Endothelial cell of umbilical vein (primary cell): ENCODE results near the gene MANEAL. TPM values are rescaled to one million over a fixed set of nuclear protein-coding genes. Genes with fewer than 3 reads are reported as not detected.

Source experiments
- BruUV-seq: library from RNA; stranded (reverse); fragments of 400-500 nt; replicated peaks from 2 replicates; lab custom pipeline; 2021; lab: Mats Ljungman, UMichigan
- CTCF ChIA-PET: fragments of 300-600, 350-600 bp; sonication (Branson Sonifier 250); formaldehyde crosslinking; loops from one replicate; lab custom pipeline; 2021; ENCODE audit warnings: antibody characterized with exemption, inconsistent platforms; lab: Charles Lee
- POLR2A ChIA-PET: fragments of 300-600, 350-600 bp; sonication (Branson Sonifier 250); formaldehyde crosslinking; loops from one replicate; lab custom pipeline; 2021; ENCODE audit warnings: antibody characterized with exemption, inconsistent platforms; lab: Charles Lee
- DNase-seq: peaks from one replicate; pipeline ENCODE4 v3.0.0-alpha.2; 2011; ENCODE audit warnings: low read depth, low spot score
- FAIRE-seq: peaks from 2 replicates; lab custom pipeline; 2011; peaks lifted over from hg19 to GRCh38; lab: Jason Lieb, UNC
- H2AFZ ChIP-seq: 2 replicates; pipeline ENCODE4 v1.6.0; 2012; ENCODE audit warnings: low read depth, low read length, control low read depth, inconsistent platforms
- H3K27ac ChIP-seq: 2 replicates; pipeline ENCODE4 v1.5.1; 2011; ENCODE audit warnings: low read depth, mild to moderate bottlenecking, control low read depth, low read length, moderate library complexity; ENCODE audit not compliant: insufficient read depth
- H3K27me3 ChIP-seq, 2 experiments: 2 replicates each; pipeline versions ENCODE4 v1.6.0 to v1.6.1; 2011; ENCODE audit warnings: low read length in 2 of 2, mixed read lengths in 1 of 2; ENCODE audit not compliant: control insufficient read depth in 2 of 2, insufficient read depth in 2 of 2
- H3K36me3 ChIP-seq, 2 experiments: 2 replicates in 1 of 2; 3 replicates in 1 of 2; pipeline ENCODE4 v1.5.1; 2011; ENCODE audit warnings: low read length in 2 of 2, mild to moderate bottlenecking in 1 of 2, moderate library complexity in 1 of 2; ENCODE audit not compliant: control insufficient read depth in 2 of 2, insufficient read depth in 2 of 2; ENCODE audit errors: extremely low read depth in 1 of 2
- H3K4me1 ChIP-seq: 3 replicates; pipeline ENCODE4 v1.5.1; 2011; ENCODE audit warnings: mild to moderate bottlenecking, low read length; ENCODE audit not compliant: control insufficient read depth, insufficient read depth; ENCODE audit errors: extremely low read depth
- H3K4me2 ChIP-seq: 2 replicates; pipeline ENCODE4 v1.6.1; 2011; ENCODE audit warnings: low read length, control low read depth, mixed read lengths; ENCODE audit not compliant: insufficient read depth
- H3K4me3 ChIP-seq, 3 experiments: fragments of 200-600 bp in 1 of 3; sonication (generic), shearing (Covaris generic) in 1 of 3; replicated peaks in 1 of 3; 2 replicates each; pipeline ENCODE4 v1.5.1; 2011 to 2016; ENCODE audit warnings: control low read depth in 3 of 3, low read length in 3 of 3, mild to moderate bottlenecking in 2 of 3, inconsistent platforms in 1 of 3, low read depth in 1 of 3, moderate library complexity in 1 of 3; ENCODE audit not compliant: insufficient read depth in 1 of 3
- H3K79me2 ChIP-seq: 2 replicates; pipeline ENCODE4 v1.6.0; 2012; ENCODE audit warnings: low read length, inconsistent platforms; ENCODE audit not compliant: control insufficient read depth, insufficient read depth
- H3K9ac ChIP-seq: replicated peaks from 2 replicates; pipeline ENCODE3; 2011; ENCODE audit warnings: low read length, control low read depth; ENCODE audit not compliant: insufficient read depth; ENCODE audit errors: extremely low read depth
- H3K9me1 ChIP-seq: replicated peaks from 3 replicates; pipeline ENCODE4 v1.6.0; 2011; ENCODE audit warnings: mild to moderate bottlenecking, low read length; ENCODE audit not compliant: control insufficient read depth, insufficient read depth; ENCODE audit errors: extremely low read depth
- H3K9me3 ChIP-seq: replicated peaks from 2 replicates; pipeline ENCODE4 v1.5.1; 2012; ENCODE audit warnings: low read length, inconsistent platforms; ENCODE audit not compliant: control insufficient read depth, insufficient read depth
- H4K20me1 ChIP-seq: replicated peaks from 2 replicates; pipeline ENCODE3; 2011; ENCODE audit warnings: mild to moderate bottlenecking, low read length; ENCODE audit not compliant: control insufficient read depth, insufficient read depth; ENCODE audit errors: extremely low read depth
- CTCF ChIP-seq, 2 donors: IDR thresholded peaks; 1 replicate in 1 of 2; 2 replicates in 1 of 2; pipeline ENCODE4 v1.5.1; 2011; ENCODE audit warnings: low read length in 2 of 2, mild to moderate bottlenecking in 2 of 2, moderate library complexity in 2 of 2, control low read depth in 1 of 2, inconsistent platforms in 1 of 2, low read depth in 1 of 2; ENCODE audit not compliant: insufficient read depth in 1 of 2; ENCODE audit errors: extremely low read depth in 1 of 2
- EZH2 ChIP-seq: IDR thresholded peaks from 2 replicates; pipeline ENCODE4 v1.6.1; 2012; ENCODE audit warnings: borderline replicate concordance, low read depth, mild to moderate bottlenecking, moderate library complexity, low read length, inconsistent platforms; ENCODE audit not compliant: severe bottlenecking
- FOS ChIP-seq: IDR thresholded peaks from 2 replicates; pipeline ENCODE4 v1.6.1; 2011; ENCODE audit warnings: mild to moderate bottlenecking, low read length, moderate library complexity, borderline replicate concordance; ENCODE audit not compliant: insufficient read depth
- GATA2 ChIP-seq: IDR thresholded peaks from 2 replicates; pipeline ENCODE4 v1.7.0; 2011; ENCODE audit warnings: low read depth, mild to moderate bottlenecking, moderate library complexity, mixed read lengths, low read length; ENCODE audit not compliant: insufficient read length, insufficient read depth
- JUN ChIP-seq: IDR thresholded peaks from 2 replicates; pipeline ENCODE4 v1.6.1; 2011; ENCODE audit warnings: borderline replicate concordance, low read depth; ENCODE audit not compliant: insufficient read length, insufficient read depth
- MAX ChIP-seq: IDR thresholded peaks from 2 replicates; pipeline ENCODE4 v1.6.1; 2011; ENCODE audit not compliant: insufficient read depth, insufficient read length
- MYC ChIP-seq: IDR thresholded peaks from one replicate; pipeline ENCODE4 v1.6.1; 2011; ENCODE audit warnings: mild to moderate bottlenecking, low read depth, low read length
- POLR2A ChIP-seq: IDR thresholded peaks from 2 replicates; pipeline ENCODE4 v1.6.1; 2012; ENCODE audit warnings: low read depth, mild to moderate bottlenecking, control low read depth, low read length
- POLR2AphosphoS5 ChIP-seq: IDR thresholded peaks from 2 replicates; pipeline ENCODE4 v1.6.1; 2012; ENCODE audit warnings: low read depth, mild to moderate bottlenecking, control low read depth, low read length, moderate library complexity; ENCODE audit not compliant: insufficient read depth
- dilution Hi-C: fragments of 300-500 bp; cut with MboI; formaldehyde crosslinking; loops from one replicate; pipeline ENCODE4 v1.15.0; 2019; ENCODE audit warnings: low sequenced_read_pairs; ENCODE audit not compliant: extremely low pct_ligation_motif_present
- intact Hi-C: fragments of 100-400 bp; cut with micrococcal nuclease; formaldehyde crosslinking; loops from one replicate; pipeline ENCODE4 v1.10.0; 2022
- polyA plus RNA-seq, 4 experiments: library from polyadenylated mRNA; depleted of rRNA in 3 of 4; stranded (reverse) in 3 of 4; unstranded in 1 of 4; fragments of >200 nt; gene quantifications; 2 replicates each; pipeline versions ENCODE4 v1.2.1 to v1.2.3, GENCODE V29; 2011 to 2012; ENCODE audit warnings: missing spikeins in 1 of 4
- total RNA-seq: library from RNA; stranded (reverse); gene quantifications from 2 replicates; pipeline ENCODE4 v1.2.3, GENCODE V29; 2021

MANEAL gene
- total and polyA plus RNA-seq, 2 donors (not counting 3 experiments of a cell fraction or from before 2014, with no cell fraction given) = 0.66 to 1.3 TPM

GRCh38 chr1:37822906-37823815, 29.5 kb downstream of the MANEAL start:
- H2AFZ ChIP-seq = no peak overlapping the region
- peak; percentile 24 for FAIRE-seq
- H3K4me1 ChIP-seq = no peaks in the 10 kb centered on the region
- TF ChIP-seq POLR2AphosphoS5 (no peak), MAX (no peak), FOS (no peak), POLR2A (no peak), GATA2 (no peak), MYC (no peak), CTCF (IDR thresholded peaks at IDR 0.05; ENCODE audit: extremely low read depth in 1 of 2, insufficient read depth in 1 of 2, low read depth in 1 of 2, low read length in 2 of 2) (no peak), EZH2 (no peak), JUN (no peak)
- dilution Hi-C loops = no loop called here
- POLR2A ChIA-PET = no interaction called here
- no peaks in the 10 kb centered on the region for H3K9me3 ChIP-seq
- no TSS peak for BruUV-seq
- no peaks in the 10 kb centered on the region for H4K20me1 ChIP-seq
- H3K9me1 ChIP-seq = no peaks in the 10 kb centered on the region
- H3K4me3 ChIP-seq = no peak overlapping the region
- no peak for DNase-seq
- no peak overlapping the region for H3K27ac ChIP-seq
- intact Hi-C loops = no loop called here
- H3K9ac ChIP-seq = no peak overlapping the region
- H3K27me3 ChIP-seq = no peaks in the 10 kb centered on the region
- CTCF ChIA-PET = interaction anchor here (1.1 kb wide), 1 partner anchor 36 kb away, joined by 5 read pairs; the partner anchor contains the start of gene MTF1
- H3K4me2 ChIP-seq = no peak overlapping the region
- no peaks in the 10 kb centered on the region for H3K79me2 ChIP-seq
- H3K36me3 ChIP-seq = peaks cover 7 to 16% of the 10 kb centered on the region in 2 experiments
